Hair follicle dermal papilla cell (primary cell): ENCODE results near the gene NBPF1. TPM values are rescaled to one million over a fixed set of nuclear protein-coding genes. Genes with fewer than 3 reads are reported as not detected.

ENCODE experiments used
- small RNA-seq: library from RNA; depleted of rRNA; stranded (forward); fragments of <200 nt; gene quantifications from one replicate; pipeline ENCODE3, GENCODE V24; 2012
- total RNA-seq: library from RNA; depleted of rRNA; stranded (reverse); fragments of >200 nt; gene quantifications from 2 replicates; pipeline ENCODE4 v1.2.3, GENCODE V29; 2012

NBPF1 gene
- total RNA-seq: 62.9 and 88.4 TPM in 2 replicates

DNA sequence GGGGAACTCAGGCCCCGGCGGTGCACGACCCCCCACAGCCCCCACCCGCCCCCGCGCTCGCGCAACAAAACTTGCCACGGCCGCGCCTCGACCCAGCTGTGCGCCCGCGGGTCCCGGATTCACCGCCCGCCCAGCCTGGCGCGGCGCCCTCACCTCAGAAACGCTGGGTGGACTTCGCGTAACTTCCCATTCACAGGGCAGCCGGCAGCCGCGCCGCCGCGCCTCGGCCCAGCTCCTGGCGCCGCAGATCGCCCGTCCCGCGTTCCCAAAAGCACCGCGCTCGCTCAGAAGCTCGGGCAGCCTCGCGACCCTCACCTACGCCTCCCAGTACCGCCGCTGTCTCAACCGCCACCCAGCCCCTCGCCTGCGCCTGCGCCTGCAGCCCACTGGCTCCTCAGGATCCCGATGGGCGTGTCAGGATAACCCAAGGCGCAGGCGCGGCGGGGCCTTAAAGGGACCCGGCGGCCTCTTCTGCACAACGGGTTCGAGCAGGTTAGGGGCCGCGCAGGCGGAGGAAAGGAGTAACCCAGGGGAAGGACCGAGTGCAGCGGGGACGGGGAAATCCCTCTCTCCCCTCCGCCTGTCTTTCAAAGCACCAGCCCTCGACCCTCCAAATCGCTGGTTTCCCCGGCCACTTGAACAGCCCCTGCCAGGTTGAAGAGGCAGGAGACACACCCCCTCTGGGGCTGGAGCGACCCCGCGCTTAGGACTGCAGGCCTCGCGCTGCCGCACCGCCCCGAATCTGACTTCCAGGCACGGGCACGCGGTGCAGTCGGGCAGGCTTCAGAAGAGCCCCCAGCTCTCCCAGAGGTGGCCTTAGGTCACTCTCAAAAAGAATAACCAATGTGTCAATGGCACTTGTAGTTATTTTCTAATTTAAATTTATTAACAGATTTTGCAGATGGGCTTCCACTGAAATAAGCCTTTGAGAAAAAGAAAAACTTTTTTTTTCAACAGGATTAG lies at the start of gene NBPF1:
Gene NBPF1, minus strand, starts transcription at position 380 of the 963 bp plus-strand sequence.

GRCh38 chr1:16514107-16515055 lies 99.0 kb downstream of the NBPF1 start, which contains the start of gene RNU1-1:
Gene RNU1-1 (minus strand): TSS chr1:16514285.

Small RNA genes within 50 kb of the gene (small RNA-seq; reads per million reads assigned to genes)
- gene RNU1-1 (not detected), gene RNU1-6P (not detected)

Other genes with a start within 250 kb of the NBPF1 start
- 80.6 and 90.2 TPM in 2 replicates for gene SZRD1, start 246.3 kb downstream of the NBPF1 start, total RNA-seq
- gene SPATA21, start 176.1 kb downstream of the NBPF1 start, total RNA-seq: not detected in 2 replicates
- gene NECAP2, start 172.8 kb downstream of the NBPF1 start, total RNA-seq: 89.7 and 93.3 TPM in 2 replicates
- gene RNU1-1, start 99.3 kb downstream of the NBPF1 start, total RNA-seq: under 0.01 TPM in 2 replicates
- gene RNU1-3, start 53.4 kb upstream of the NBPF1 start, total RNA-seq: under 0.01 TPM in 2 replicates
- gene RNU1-4, start 127.0 kb upstream of the NBPF1 start, total RNA-seq: under 0.01 TPM in 2 replicates